Measurements from ENCODE around the gene ERFE. TPM values are rescaled to one million over a fixed set of nuclear protein-coding genes. Genes with fewer than 3 reads are reported as not detected.

Gene ERFE
- total and polyA plus RNA-seq, 2 of the 4 experiments (the other 2 are of a cell fraction): 1.3 to 3.5 TPM

DNA sequence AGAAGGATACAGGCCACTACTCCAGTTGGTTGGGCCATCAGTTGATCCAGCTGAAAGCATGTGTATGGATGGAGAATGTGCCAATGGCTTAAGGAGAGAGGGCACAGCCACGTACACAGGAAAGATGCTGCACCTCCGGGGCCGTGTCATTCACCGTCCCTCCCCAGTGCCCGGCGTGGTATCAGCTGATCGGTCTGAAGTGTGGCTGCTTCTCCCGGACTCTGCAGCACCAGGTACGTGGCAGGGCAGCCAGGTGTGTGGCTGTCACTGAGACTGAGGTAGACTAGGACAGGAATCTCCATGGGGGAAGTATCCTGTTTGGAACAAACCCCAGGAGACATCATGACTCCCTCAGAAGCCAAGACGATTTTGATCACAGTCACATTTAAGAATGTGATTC is 4.2 kb upstream of the ERFE start:
- CTCF ChIA-PET: no interaction called here
- POLR2A ChIA-PET (ENCODE audit: unreplicated experiment): no interaction called here

More for the DNA sequence above, 4.2 kb upstream of the ERFE start:
- Histone ChIP-seq H3K9me1 (ENCODE audit: insufficient read depth, low read length) (0 out of 2 replicates have a peak, but pooled peaks cover 7% of the 10 kb centered on the region), H3K27me3 (ENCODE audit: control insufficient read depth, insufficient read depth, low read length) (no peaks in the 10 kb centered on the region), H3K56ac (ENCODE audit: extremely low read depth, insufficient read depth, low read length) (no peak overlapping the region), H3K4me3 (ENCODE audit: insufficient read depth, low read depth, low read length) (no peak overlapping the region), H3K36me3 (ENCODE audit: control insufficient read depth, insufficient read depth, low read length) (no peaks in the 10 kb centered on the region), H3K27ac (ENCODE audit: insufficient read depth, low read length) (no peak overlapping the region), H2BK120ac (ENCODE audit: low read depth, low read length) (peak overlapping the region; percentile 34; the same call in 1 of the 2 replicates), H2AK5ac (ENCODE audit: low read depth, low read length) (peak overlapping the region; percentile 81), H2BK20ac (ENCODE audit: low read depth, low read length) (no peak overlapping the region), H4K8ac (ENCODE audit: low read depth in 2 of 2, low read length in 2 of 2) (no peak overlapping the region; a peak in 2 of 4 replicates), H4K20me1 (ENCODE audit: insufficient read depth, low read length) (no peaks in the 10 kb centered on the region), H2BK5ac (ENCODE audit: low read depth, low read length, poor library complexity, severe bottlenecking) (no peak overlapping the region), H2AK9ac (replicated peaks; ENCODE audit: low read depth, low read length, poor library complexity) (peak overlapping the region; percentile 59), H3K14ac (replicated peaks; ENCODE audit: low read depth, low read length) (no peak overlapping the region), H3K4ac (ENCODE audit: low read depth, low read length) (no peak overlapping the region), H3K9ac (ENCODE audit: low read depth, low read length) (no peak overlapping the region), H2AFZ (replicated peaks; ENCODE audit: low read length, poor library complexity) (peak overlapping the region; percentile 60), H4K91ac (ENCODE audit: insufficient read depth, low read depth, low read length) (no peak overlapping the region), H3K9me3 (ENCODE audit: control insufficient read depth, insufficient read depth, low read length) (no peaks in the 10 kb centered on the region), H3K18ac (ENCODE audit: low read depth, low read length) (no peak overlapping the region), H4K5ac (ENCODE audit: low read depth, low read length) (no peak overlapping the region), H3K79me1 (ENCODE audit: low read depth in 1 of 2, low read length in 2 of 2) (no peaks in the 10 kb centered on the region; a peak in 1 of 4 replicates), H3K23ac (ENCODE audit: low read depth, low read length) (no peak overlapping the region), H2BK15ac (ENCODE audit: low read depth, low read length) (peak overlapping the region; percentile 13; the same call in 1 of the 3 replicates), H3K4me1 (ENCODE audit: control insufficient read depth, insufficient read depth, low read length) (peaks cover 11% of the 10 kb centered on the region), H3K4me2 (ENCODE audit: low read depth, low read length) (no peak overlapping the region)
- TF ChIP-seq, protein P1, sequence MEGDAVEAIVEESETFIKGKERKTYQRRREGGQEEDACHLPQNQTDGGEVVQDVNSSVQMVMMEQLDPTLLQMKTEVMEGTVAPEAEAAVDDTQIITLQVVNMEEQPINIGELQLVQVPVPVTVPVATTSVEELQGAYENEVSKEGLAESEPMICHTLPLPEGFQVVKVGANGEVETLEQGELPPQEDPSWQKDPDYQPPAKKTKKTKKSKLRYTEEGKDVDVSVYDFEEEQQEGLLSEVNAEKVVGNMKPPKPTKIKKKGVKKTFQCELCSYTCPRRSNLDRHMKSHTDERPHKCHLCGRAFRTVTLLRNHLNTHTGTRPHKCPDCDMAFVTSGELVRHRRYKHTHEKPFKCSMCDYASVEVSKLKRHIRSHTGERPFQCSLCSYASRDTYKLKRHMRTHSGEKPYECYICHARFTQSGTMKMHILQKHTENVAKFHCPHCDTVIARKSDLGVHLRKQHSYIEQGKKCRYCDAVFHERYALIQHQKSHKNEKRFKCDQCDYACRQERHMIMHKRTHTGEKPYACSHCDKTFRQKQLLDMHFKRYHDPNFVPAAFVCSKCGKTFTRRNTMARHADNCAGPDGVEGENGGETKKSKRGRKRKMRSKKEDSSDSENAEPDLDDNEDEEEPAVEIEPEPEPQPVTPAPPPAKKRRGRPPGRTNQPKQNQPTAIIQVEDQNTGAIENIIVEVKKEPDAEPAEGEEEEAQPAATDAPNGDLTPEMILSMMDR (conservative IDR thresholded peaks at IDR 0.05; ENCODE audit: low read depth, low read length): no peak
- TF ChIP-seq, protein P2, sequence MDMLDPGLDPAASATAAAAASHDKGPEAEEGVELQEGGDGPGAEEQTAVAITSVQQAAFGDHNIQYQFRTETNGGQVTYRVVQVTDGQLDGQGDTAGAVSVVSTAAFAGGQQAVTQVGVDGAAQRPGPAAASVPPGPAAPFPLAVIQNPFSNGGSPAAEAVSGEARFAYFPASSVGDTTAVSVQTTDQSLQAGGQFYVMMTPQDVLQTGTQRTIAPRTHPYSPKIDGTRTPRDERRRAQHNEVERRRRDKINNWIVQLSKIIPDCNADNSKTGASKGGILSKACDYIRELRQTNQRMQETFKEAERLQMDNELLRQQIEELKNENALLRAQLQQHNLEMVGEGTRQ (IDR thresholded peaks at IDR 0.05; ENCODE audit: low read depth, low read length): no peak
- TF ChIP-seq CEBPB (IDR thresholded peaks at IDR 0.05; ENCODE audit: low read depth, low read length): no peak
- TF ChIP-seq, protein P3, sequence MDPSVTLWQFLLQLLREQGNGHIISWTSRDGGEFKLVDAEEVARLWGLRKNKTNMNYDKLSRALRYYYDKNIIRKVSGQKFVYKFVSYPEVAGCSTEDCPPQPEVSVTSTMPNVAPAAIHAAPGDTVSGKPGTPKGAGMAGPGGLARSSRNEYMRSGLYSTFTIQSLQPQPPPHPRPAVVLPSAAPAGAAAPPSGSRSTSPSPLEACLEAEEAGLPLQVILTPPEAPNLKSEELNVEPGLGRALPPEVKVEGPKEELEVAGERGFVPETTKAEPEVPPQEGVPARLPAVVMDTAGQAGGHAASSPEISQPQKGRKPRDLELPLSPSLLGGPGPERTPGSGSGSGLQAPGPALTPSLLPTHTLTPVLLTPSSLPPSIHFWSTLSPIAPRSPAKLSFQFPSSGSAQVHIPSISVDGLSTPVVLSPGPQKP (IDR thresholded peaks at IDR 0.05; ENCODE audit: borderline replicate concordance, low read depth, low read length): no peak
- TF ChIP-seq NFE2L2 (IDR thresholded peaks at IDR 0.05; ENCODE audit: low read depth, low read length): no peak
- no peak for TF ChIP-seq POLR2A (IDR thresholded peaks at IDR 0.05; ENCODE audit: low read depth, low read length)
- no peak for TF ChIP-seq MAFK (IDR thresholded peaks at IDR 0.05; ENCODE audit: low read depth, low read length)
- TF ChIP-seq BHLHE40 (IDR thresholded peaks at IDR 0.05; ENCODE audit: low read depth, low read length): no peak
- no peak for TF ChIP-seq RCOR1 (IDR thresholded peaks at IDR 0.05; ENCODE audit: insufficient replicate concordance, low read length)
- TF ChIP-seq MAZ (IDR thresholded peaks at IDR 0.05; ENCODE audit: borderline replicate concordance, low read depth, low read length): no peak
- no peak for TF ChIP-seq SMC3 (IDR thresholded peaks at IDR 0.05; ENCODE audit: low read depth, low read length)
- TF ChIP-seq MXI1 (IDR thresholded peaks at IDR 0.05; ENCODE audit: borderline replicate concordance, low read depth, low read length): no peak
- BruUV-seq (replicated peaks): no TSS peak
- intact Hi-C loops (cut with micrococcal nuclease): no loop called here
- no peak for ATAC-seq (ENCODE audit: low read depth)
- dilution Hi-C loops (cut with HindIII; ENCODE audit: low sequenced_read_pairs, unreplicated experiment): no loop called here
- in situ Hi-C loops (cut with MboI; ENCODE audit: low sequenced_read_pairs): no loop called here
- DNase-seq: no peak
- 97% methylated on average over 7 of the region's 10 CpGs; no CpG with 5 or more reads in 1 of the 2 experiments for WGBS, 2 experiments (ENCODE audit: extremely low coverage in 2 of 2, insufficient read length in 1 of 2)

All from IMR-90 (cell line).